Lower leg skin (tissue), 4 donors: ENCODE data around the gene PAX7. TPM values are rescaled to one million over a fixed set of nuclear protein-coding genes. Genes with fewer than 3 reads are reported as not detected.

Source experiments
- DNase-seq, 2 donors: peaks; one replicate each; pipeline ENCODE4 v3.0.0-alpha.2; 2019; ENCODE audit warnings: low spot score in 2 of 2
- H3K4me3 ChIP-seq: fragments of 200-600 bp; sonication (generic); 2 replicates; pipeline ENCODE4 v1.5.1; 2017; ENCODE audit warnings: mild to moderate bottlenecking, low read depth; ENCODE audit not compliant: poor library complexity, severe bottlenecking
- POLR2A ChIP-seq, 2 donors: fragments of 450-650 bp; IDR thresholded peaks; one replicate each; pipeline ENCODE4 v1.6.1; 2016 to 2017; ENCODE audit warnings: antibody characterized with exemption in 2 of 2, mild to moderate bottlenecking in 1 of 2, moderate library complexity in 1 of 2
- WGBS, 2 donors: methylation state at CpG; one replicate each; pipeline ENCODE4 v1.1.5; 2018; 5-methylcytosine and 5-hydroxymethylcytosine counted together
- intact Hi-C: fragments of 100-400 bp; cut with DNase I; formaldehyde crosslinking; loops from one replicate; pipeline ENCODE4 v1.15.0; 2023; ENCODE audit warnings: low total_unique reads
- total RNA-seq, 4 donors: library from RNA; depleted of rRNA; stranded (reverse); fragments of >200 nt; gene quantifications; one replicate each; pipeline ENCODE4 v1.1.0, GENCODE V29; 2016
- TF ChIP-seq, protein P1 (sequence below), 3 donors: fragments of 450-650 bp; IDR thresholded peaks; one replicate each; pipeline ENCODE4 v1.5.1; 2016; ENCODE audit warnings: antibody characterized with exemption in 3 of 3, mild to moderate bottlenecking in 3 of 3, moderate library complexity in 2 of 3

The PAX7 gene
- total RNA-seq, 4 donors from 2014 or later = 0.06 to 0.11 TPM; not detected in 2

DNA sequence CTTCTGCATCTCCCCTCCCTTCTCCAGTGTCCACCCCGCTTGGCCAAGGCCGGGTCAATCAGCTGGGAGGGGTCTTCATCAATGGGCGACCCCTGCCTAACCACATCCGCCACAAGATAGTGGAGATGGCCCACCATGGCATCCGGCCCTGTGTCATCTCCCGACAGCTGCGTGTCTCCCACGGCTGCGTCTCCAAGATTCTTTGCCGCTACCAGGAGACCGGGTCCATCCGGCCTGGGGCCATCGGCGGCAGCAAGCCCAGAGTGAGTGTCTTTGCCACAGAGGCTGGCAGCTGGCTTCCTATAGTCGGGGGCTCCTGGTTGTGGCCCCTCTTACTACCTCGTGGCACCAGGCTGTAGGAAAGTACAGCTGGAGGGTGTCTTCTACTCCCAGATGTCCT lies 3.6 kb downstream of the PAX7 start:
- no peak for DNase-seq
- TF ChIP-seq, protein P1, sequence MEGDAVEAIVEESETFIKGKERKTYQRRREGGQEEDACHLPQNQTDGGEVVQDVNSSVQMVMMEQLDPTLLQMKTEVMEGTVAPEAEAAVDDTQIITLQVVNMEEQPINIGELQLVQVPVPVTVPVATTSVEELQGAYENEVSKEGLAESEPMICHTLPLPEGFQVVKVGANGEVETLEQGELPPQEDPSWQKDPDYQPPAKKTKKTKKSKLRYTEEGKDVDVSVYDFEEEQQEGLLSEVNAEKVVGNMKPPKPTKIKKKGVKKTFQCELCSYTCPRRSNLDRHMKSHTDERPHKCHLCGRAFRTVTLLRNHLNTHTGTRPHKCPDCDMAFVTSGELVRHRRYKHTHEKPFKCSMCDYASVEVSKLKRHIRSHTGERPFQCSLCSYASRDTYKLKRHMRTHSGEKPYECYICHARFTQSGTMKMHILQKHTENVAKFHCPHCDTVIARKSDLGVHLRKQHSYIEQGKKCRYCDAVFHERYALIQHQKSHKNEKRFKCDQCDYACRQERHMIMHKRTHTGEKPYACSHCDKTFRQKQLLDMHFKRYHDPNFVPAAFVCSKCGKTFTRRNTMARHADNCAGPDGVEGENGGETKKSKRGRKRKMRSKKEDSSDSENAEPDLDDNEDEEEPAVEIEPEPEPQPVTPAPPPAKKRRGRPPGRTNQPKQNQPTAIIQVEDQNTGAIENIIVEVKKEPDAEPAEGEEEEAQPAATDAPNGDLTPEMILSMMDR (IDR thresholded peaks at IDR 0.05) = no peak
- TF ChIP-seq POLR2A (IDR thresholded peaks at IDR 0.05) = no peak
- no peak overlapping the region for H3K4me3 ChIP-seq
- WGBS, 2 donors = 11 to 12% methylated on average over 13 to 16 of the region's 16 CpGs
- intact Hi-C loops = no loop called here

DNA sequence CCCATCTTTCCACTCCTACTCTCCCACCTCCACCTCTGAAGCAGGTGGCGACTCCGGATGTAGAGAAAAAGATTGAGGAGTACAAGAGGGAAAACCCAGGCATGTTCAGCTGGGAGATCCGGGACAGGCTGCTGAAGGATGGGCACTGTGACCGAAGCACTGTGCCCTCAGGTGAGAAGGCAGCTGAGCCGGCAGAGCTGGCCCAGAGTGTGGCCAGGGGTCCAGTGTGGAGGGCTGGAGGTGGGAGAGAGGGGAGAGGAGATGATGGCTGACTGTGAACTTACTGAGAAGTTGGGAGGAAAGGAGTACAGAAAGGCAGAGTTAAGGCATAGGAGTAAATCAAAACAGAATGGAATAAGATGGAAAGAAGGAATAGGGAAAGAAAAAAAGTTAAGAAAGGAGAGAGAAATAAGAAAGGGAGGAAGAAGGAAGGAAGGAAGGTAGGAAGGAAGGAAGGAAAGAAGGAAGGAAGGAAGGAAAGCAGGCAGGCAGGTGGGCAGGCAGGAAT lies 4.5 kb downstream of the PAX7 start:
- H3K4me3 ChIP-seq = no peak overlapping the region
- intact Hi-C loops = no loop called here
- WGBS, 2 donors = 3 to 9% methylated on average over 5 of the region's 5 CpGs
- no peak for TF ChIP-seq POLR2A (IDR thresholded peaks at IDR 0.05)
- TF ChIP-seq, protein P1 (IDR thresholded peaks at IDR 0.05) = no peak
- no peak for DNase-seq

DNA sequence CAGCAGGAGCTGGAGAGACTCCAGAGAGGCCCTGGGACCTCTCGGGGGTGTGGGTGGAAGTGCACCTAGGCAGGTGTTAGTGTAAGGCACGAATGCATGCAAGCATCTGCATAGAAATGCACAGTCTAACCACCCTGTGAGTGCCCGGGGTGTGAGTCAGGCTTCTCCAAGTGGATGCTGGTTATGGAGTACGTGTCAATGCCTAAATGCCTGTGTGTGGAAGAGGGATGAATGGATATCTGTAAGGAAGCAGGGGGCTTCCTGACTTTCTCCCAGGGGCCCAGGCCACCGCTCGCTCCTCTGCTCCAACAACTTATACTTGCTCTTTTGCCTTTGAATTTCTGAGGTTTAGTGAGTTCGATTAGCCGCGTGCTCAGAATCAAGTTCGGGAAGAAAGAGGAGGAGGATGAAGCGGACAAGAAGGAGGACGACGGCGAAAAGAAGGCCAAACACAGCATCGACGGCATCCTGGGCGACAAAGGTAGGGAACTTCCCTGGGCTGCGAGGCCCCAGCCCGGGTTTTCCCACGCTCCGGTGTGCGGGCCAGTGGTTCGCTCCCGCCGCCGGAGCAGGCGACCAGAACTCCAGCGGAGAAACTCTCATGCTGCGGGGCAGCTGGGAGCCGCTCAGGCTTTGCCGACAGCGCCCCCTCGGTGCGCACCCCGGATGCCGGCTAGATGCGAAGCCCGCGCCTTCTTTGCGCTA lies 5.4 kb downstream of the PAX7 start:
- intact Hi-C loops = no loop called here
- 5 to 6% methylated on average over 40 of the region's 40 CpGs for WGBS, 2 donors
- DNase-seq = no peak
- H3K4me3 ChIP-seq = no peak overlapping the region
- TF ChIP-seq POLR2A (IDR thresholded peaks at IDR 0.05) = no peak
- TF ChIP-seq, protein P1 (IDR thresholded peaks at IDR 0.05) = no peak

DNA sequence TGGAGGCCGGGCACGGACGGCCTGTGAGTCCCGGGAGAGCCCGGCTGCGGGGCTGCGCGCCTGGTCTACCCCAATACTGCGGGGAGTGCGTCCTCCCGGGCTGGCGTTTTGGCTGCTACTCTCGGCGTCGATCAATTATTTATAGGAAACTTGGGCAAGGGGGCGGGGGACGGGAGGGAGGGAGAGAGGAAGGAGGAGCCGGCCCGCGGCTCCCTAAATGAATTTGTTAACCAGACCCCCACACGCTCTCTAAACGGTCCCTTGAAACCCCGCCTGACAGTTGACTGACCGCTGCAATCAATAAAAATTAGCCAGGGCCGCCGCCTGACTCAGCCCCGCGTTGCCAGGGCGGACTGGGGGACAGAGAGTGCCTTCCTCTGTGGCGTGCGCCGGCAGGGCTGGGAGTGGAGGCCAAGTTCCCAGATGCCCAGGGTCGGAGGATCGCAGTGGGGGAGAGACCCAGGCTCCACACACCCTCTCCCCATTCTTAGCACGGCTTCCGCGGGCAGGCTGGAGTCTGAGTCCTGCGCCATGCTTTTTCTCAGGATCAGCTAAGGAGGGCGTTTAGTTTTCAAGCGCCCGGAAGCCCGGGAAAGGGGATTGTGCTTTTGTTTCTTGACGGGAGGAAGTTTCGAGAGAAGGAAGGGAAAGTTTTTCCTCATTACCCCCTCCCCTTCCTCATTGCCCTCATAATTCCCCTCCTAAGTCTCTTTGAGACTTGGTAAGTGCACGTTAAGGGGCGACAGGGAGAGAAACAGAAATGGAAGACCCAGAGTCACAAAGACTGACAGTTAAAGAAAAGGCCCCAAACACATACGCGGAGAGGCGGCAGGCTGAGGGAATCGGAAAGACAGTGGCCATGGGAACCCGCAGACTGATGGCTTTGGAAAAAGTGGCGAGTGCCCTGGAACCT lies 6.2 kb downstream of the PAX7 start:
- no peak for TF ChIP-seq POLR2A (IDR thresholded peaks at IDR 0.05)
- TF ChIP-seq, protein P1 (IDR thresholded peaks at IDR 0.05) = no peak
- no peak for DNase-seq
- 4 to 5% methylated on average over 48 to 52 of the region's 52 CpGs for WGBS, 2 donors
- H3K4me3 ChIP-seq = no peak overlapping the region
- intact Hi-C loops = no loop called here

DNA sequence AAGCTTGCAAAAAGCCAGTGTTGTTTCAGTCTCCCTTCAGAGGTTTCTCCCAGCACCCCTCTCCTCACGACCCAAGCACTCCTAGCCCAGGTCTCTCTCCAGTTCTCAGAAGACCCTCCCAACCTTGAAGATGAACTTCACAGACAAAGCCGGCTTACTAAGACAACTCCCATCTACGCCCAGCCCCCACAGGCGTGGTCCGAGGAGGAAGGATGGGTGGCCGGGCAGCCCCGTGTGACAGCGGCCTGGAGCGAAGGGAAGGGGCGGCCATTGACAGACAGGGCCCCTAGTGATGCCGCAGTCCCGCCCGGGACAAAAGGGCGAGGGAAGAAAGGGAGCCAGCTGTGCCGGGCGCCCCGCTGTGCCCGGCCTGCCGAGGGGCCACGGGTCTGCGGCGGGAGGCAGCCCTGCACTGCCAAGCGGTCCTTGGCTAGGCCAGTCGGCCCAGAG lies 6.9 kb downstream of the PAX7 start:
- no peak overlapping the region for H3K4me3 ChIP-seq
- intact Hi-C loops = no loop called here
- TF ChIP-seq, protein P1 (IDR thresholded peaks at IDR 0.05) = no peak
- no peak for TF ChIP-seq POLR2A (IDR thresholded peaks at IDR 0.05)
- 6 to 10% methylated on average over 21 to 24 of the region's 24 CpGs for WGBS, 2 donors
- DNase-seq = no peak
